ENCODE results near the gene CHKA.

Gene CHKA

GRCh38 chr11:68089679-68090078 is 31.5 kb downstream of the CHKA start:
- 95% methylated on average over 8 of the region's 8 CpGs for WGBS

GRCh38 chr11:68083517-68083916 is 37.7 kb downstream of the CHKA start:
- H3K27me3 ChIP-seq (ENCODE audit: insufficient read depth, low read length): no peaks in the 10 kb centered on the region
- no peaks in the 10 kb centered on the region for H3K9me3 ChIP-seq (ENCODE audit: insufficient read depth, low read depth, low read length)
- H3K4me3 ChIP-seq (ENCODE audit: low read length): no peak overlapping the region
- no peak overlapping the region for H3K27ac ChIP-seq (ENCODE audit: low read depth, low read length)
- H3K36me3 ChIP-seq (ENCODE audit: insufficient read depth, low read length): peaks cover 36% of the 10 kb centered on the region
- no peak overlapping the region for H3K9ac ChIP-seq (ENCODE audit: low read depth, low read length)
- 92% methylated on average over 3 of the region's 3 CpGs for WGBS
- H3K4me1 ChIP-seq (ENCODE audit: insufficient read depth, low read length): no peaks in the 10 kb centered on the region

More at GRCh38 chr11:68089679-68090078, 31.5 kb downstream of the CHKA start:
- Histone ChIP-seq H3K36me3 (ENCODE audit: insufficient read depth, low read length) (peaks cover 26% of the 10 kb centered on the region), H3K9me3 (ENCODE audit: insufficient read depth, low read depth, low read length) (no peaks in the 10 kb centered on the region), H3K27me3 (ENCODE audit: insufficient read depth, low read length) (no peaks in the 10 kb centered on the region), H3K9ac (ENCODE audit: low read depth, low read length) (no peak overlapping the region), H3K27ac (ENCODE audit: low read depth, low read length) (no peak overlapping the region), H3K4me3 (ENCODE audit: low read length) (no peak overlapping the region), H3K4me1 (ENCODE audit: insufficient read depth, low read length) (no peaks in the 10 kb centered on the region)

- H3K27me3 ChIP-seq (ENCODE audit: insufficient read depth, low read length): no peaks in the 10 kb centered on the region
- WGBS: 100% methylated on average over 1 of the region's 3 CpGs
- no peak overlapping the region for H3K4me3 ChIP-seq (ENCODE audit: low read length)
- H3K9me3 ChIP-seq (ENCODE audit: insufficient read depth, low read depth, low read length): no peaks in the 10 kb centered on the region
- H3K36me3 ChIP-seq (ENCODE audit: insufficient read depth, low read length): peaks cover 45% of the 10 kb centered on the region
- no peak overlapping the region for H3K27ac ChIP-seq (ENCODE audit: low read depth, low read length)
- no peaks in the 10 kb centered on the region for H3K4me1 ChIP-seq (ENCODE audit: insufficient read depth, low read length)
- no peak overlapping the region for H3K9ac ChIP-seq (ENCODE audit: low read depth, low read length)
Measured at GRCh38 chr11:68082481-68082880, 38.7 kb downstream of the CHKA start.

GRCh38 chr11:68081691-68082090 is 39.5 kb downstream of the CHKA start:
- no peak overlapping the region for H3K27ac ChIP-seq (ENCODE audit: low read depth, low read length)
- H3K9me3 ChIP-seq (ENCODE audit: insufficient read depth, low read depth, low read length): no peaks in the 10 kb centered on the region
- WGBS: 95% methylated on average over 9 of the region's 9 CpGs
- H3K27me3 ChIP-seq (ENCODE audit: insufficient read depth, low read length): no peaks in the 10 kb centered on the region
- H3K4me3 ChIP-seq (ENCODE audit: low read length): no peak overlapping the region
- H3K9ac ChIP-seq (ENCODE audit: low read depth, low read length): no peak overlapping the region
- H3K4me1 ChIP-seq (ENCODE audit: insufficient read depth, low read length): no peaks in the 10 kb centered on the region
- H3K36me3 ChIP-seq (ENCODE audit: insufficient read depth, low read length): peaks cover 49% of the 10 kb centered on the region

- Histone ChIP-seq H3K9me3 (ENCODE audit: insufficient read depth, low read depth, low read length) (no peaks in the 10 kb centered on the region), H3K4me3 (ENCODE audit: low read length) (no peak overlapping the region), H3K4me1 (ENCODE audit: insufficient read depth, low read length) (no peaks in the 10 kb centered on the region), H3K9ac (ENCODE audit: low read depth, low read length) (no peak overlapping the region), H3K27me3 (ENCODE audit: insufficient read depth, low read length) (no peaks in the 10 kb centered on the region), H3K36me3 (ENCODE audit: insufficient read depth, low read length) (peaks cover 55% of the 10 kb centered on the region), H3K27ac (ENCODE audit: low read depth, low read length) (no peak overlapping the region)
- WGBS: 97% methylated on average over 8 of the region's 8 CpGs
Measured at GRCh38 chr11:68080860-68081259, 40.3 kb downstream of the CHKA start.

GRCh38 chr11:68077617-68078582 is 43.3 kb downstream of the CHKA start:
- WGBS: 95% methylated on average over 8 of the region's 8 CpGs

GRCh38 chr11:68076371-68077042 is 44.7 kb downstream of the CHKA start:
- no peaks in the 10 kb centered on the region for H3K9me3 ChIP-seq (ENCODE audit: insufficient read depth, low read depth, low read length)
- peaks cover 83% of the 10 kb centered on the region for H3K36me3 ChIP-seq (ENCODE audit: insufficient read depth, low read length)
- WGBS: 90% methylated on average over 10 of the region's 11 CpGs

More at GRCh38 chr11:68077617-68078582, 43.3 kb downstream of the CHKA start:
- no peak overlapping the region for H3K4me3 ChIP-seq (ENCODE audit: low read length)
- no peak overlapping the region for H3K9ac ChIP-seq (ENCODE audit: low read depth, low read length)
- H3K9me3 ChIP-seq (ENCODE audit: insufficient read depth, low read depth, low read length): no peaks in the 10 kb centered on the region
- H3K27ac ChIP-seq (ENCODE audit: low read depth, low read length): no peak overlapping the region
- H3K36me3 ChIP-seq (ENCODE audit: insufficient read depth, low read length): peaks cover 80% of the 10 kb centered on the region
- no peaks in the 10 kb centered on the region for H3K4me1 ChIP-seq (ENCODE audit: insufficient read depth, low read length)
- H3K27me3 ChIP-seq (ENCODE audit: insufficient read depth, low read length): no peaks in the 10 kb centered on the region

GRCh38 chr11:68074584-68075352 is 46.4 kb downstream of the CHKA start:
- Histone ChIP-seq H3K27ac (ENCODE audit: low read depth, low read length) (no peak overlapping the region), H3K4me1 (ENCODE audit: insufficient read depth, low read length) (no peaks in the 10 kb centered on the region), H3K9ac (ENCODE audit: low read depth, low read length) (no peak overlapping the region), H3K27me3 (ENCODE audit: insufficient read depth, low read length) (no peaks in the 10 kb centered on the region), H3K4me3 (ENCODE audit: low read length) (no peak overlapping the region), H3K36me3 (ENCODE audit: insufficient read depth, low read length) (peaks cover 83% of the 10 kb centered on the region), H3K9me3 (ENCODE audit: insufficient read depth, low read depth, low read length) (no peaks in the 10 kb centered on the region)
- 95% methylated on average over 9 of the region's 10 CpGs for WGBS

More at GRCh38 chr11:68076371-68077042, 44.7 kb downstream of the CHKA start:
- no peak overlapping the region for H3K4me3 ChIP-seq (ENCODE audit: low read length)
- H3K27ac ChIP-seq (ENCODE audit: low read depth, low read length): no peak overlapping the region
- no peak overlapping the region for H3K9ac ChIP-seq (ENCODE audit: low read depth, low read length)
- H3K27me3 ChIP-seq (ENCODE audit: insufficient read depth, low read length): no peaks in the 10 kb centered on the region
- H3K4me1 ChIP-seq (ENCODE audit: insufficient read depth, low read length): no peaks in the 10 kb centered on the region

- no peak overlapping the region for H3K9ac ChIP-seq (ENCODE audit: low read depth, low read length)
- no peaks in the 10 kb centered on the region for H3K4me1 ChIP-seq (ENCODE audit: insufficient read depth, low read length)
- H3K27ac ChIP-seq (ENCODE audit: low read depth, low read length): no peak overlapping the region
- 92% methylated on average over 3 of the region's 3 CpGs for WGBS
- peaks cover 98% of the 10 kb centered on the region for H3K36me3 ChIP-seq (ENCODE audit: insufficient read depth, low read length)
- no peaks in the 10 kb centered on the region for H3K9me3 ChIP-seq (ENCODE audit: insufficient read depth, low read depth, low read length)
- H3K4me3 ChIP-seq (ENCODE audit: low read length): no peak overlapping the region
- no peaks in the 10 kb centered on the region for H3K27me3 ChIP-seq (ENCODE audit: insufficient read depth, low read length)
Measured at GRCh38 chr11:68071281-68072048, 49.7 kb downstream of the CHKA start.

GRCh38 chr11:68067991-68068390 is 53.2 kb downstream of the CHKA start:
- Histone ChIP-seq H3K36me3 (ENCODE audit: insufficient read depth, low read length) (peaks cover 99% of the 10 kb centered on the region), H3K27ac (ENCODE audit: low read depth, low read length) (no peak overlapping the region)

More at GRCh38 chr11:68067991-68068390, 53.2 kb downstream of the CHKA start:
- H3K4me1 ChIP-seq (ENCODE audit: insufficient read depth, low read length): no peaks in the 10 kb centered on the region
- no peaks in the 10 kb centered on the region for H3K27me3 ChIP-seq (ENCODE audit: insufficient read depth, low read length)
- WGBS: 94% methylated on average over 5 of the region's 5 CpGs
- H3K9me3 ChIP-seq (ENCODE audit: insufficient read depth, low read depth, low read length): no peaks in the 10 kb centered on the region
- H3K4me3 ChIP-seq (ENCODE audit: low read length): no peak overlapping the region
- H3K9ac ChIP-seq (ENCODE audit: low read depth, low read length): no peak overlapping the region

Measured in HUES64 (cell line).